K562 (cell line): ENCODE results near the gene SMCHD1. TPM values are rescaled to one million over a fixed set of nuclear protein-coding genes. Genes with fewer than 3 reads are reported as not detected.

Experiments used
- CBX1 ChIP-seq: sonication (generic); IDR thresholded peaks from 2 replicates; pipeline ENCODE4 v1.6.1; 2016; ENCODE audit warnings: antibody characterized with exemption, low read depth, mild to moderate bottlenecking
- CBX8 ChIP-seq: fragments of 200-600 bp; sonication (generic); IDR thresholded peaks from 2 replicates; pipeline ENCODE4 v1.6.1; 2012; ENCODE audit warnings: borderline replicate concordance, mixed run types, low read depth, mild to moderate bottlenecking, moderate library complexity, mixed read lengths, low read length, control low read depth, inconsistent platforms; ENCODE audit not compliant: poor library complexity, severe bottlenecking; ENCODE audit errors: extremely low read depth
- PRPF4 ChIP-seq: fragments of 200-400 bp; formaldehyde crosslinking; IDR thresholded peaks from one replicate; pipeline ENCODE4 v1.6.1; 2017; ENCODE audit warnings: low read length, low read depth, mild to moderate bottlenecking; ENCODE audit not compliant: insufficient read depth, poor library complexity, severe bottlenecking
- SOX6 ChIP-seq: fragments of 450-650 bp; IDR thresholded peaks from 2 replicates; pipeline ENCODE4 v1.6.1; 2014; ENCODE audit warnings: mild to moderate bottlenecking
- U2AF2 ChIP-seq: fragments of 200-400 bp; formaldehyde crosslinking; optimal IDR thresholded peaks from 2 replicates; pipeline ENCODE3; 2017; ENCODE audit warnings: low read depth, mild to moderate bottlenecking, low read length
- ZNF384 ChIP-seq: IDR thresholded peaks from 2 replicates; pipeline ENCODE4 v1.6.1; 2012; ENCODE audit warnings: low read depth, low read length, improper control_type of control experiment
- polyA plus RNA-seq, 8 experiments: library from polyadenylated mRNA; depleted of rRNA in 4 of 8; stranded (reverse) in 5 of 8; unstranded in 3 of 8; fragments of >200 nt; fragmentation: Nextera tagmentation in 2 of 8; fragmentation: Illumina TruSeq in 1 of 8; extraction: Ambion mirVana in 2 of 8; extraction: Trizol in 1 of 8; gene quantifications; 2 replicates each; pipeline versions ENCODE4 v1.2.1 to v1.2.3, GENCODE V29; 2011 to 2014; ENCODE audit warnings: inconsistent platforms in 1 of 8, missing spikeins in 1 of 8
- total RNA-seq, 7 experiments: library from RNA; depleted of rRNA in 6 of 7; stranded (reverse); fragments of >200 nt in 6 of 7; fragmentation: Illumina TruSeq in 2 of 7; extraction: Trizol in 2 of 7; gene quantifications; 2 replicates each; pipeline versions ENCODE4 v1.2.1 to v1.2.3, GENCODE V29; 2011 to 2021; ENCODE audit warnings: low replicate concordance in 1 of 7
- TF ChIP-seq, protein P1 (sequence below), 2 experiments: fragments of 250-450 bp in 1 of 2; fragments of 450-650 bp in 1 of 2; sonication (Bioruptor Pico) in 1 of 2; IDR thresholded peaks; 2 replicates each; pipeline versions ENCODE4 v1.6.1 to v1.8.0; 2016 to 2021; ENCODE audit warnings: mild to moderate bottlenecking in 2 of 2, moderate library complexity in 2 of 2, missing compliant biosample characterization in 1 of 2, missing genetic modification characterization in 1 of 2
- TF ChIP-seq, protein P2 (sequence below): fragments of 450-650 bp; IDR thresholded peaks from 2 replicates; pipeline ENCODE4 v1.6.1; 2018; ENCODE audit warnings: mild to moderate bottlenecking, low read depth; ENCODE audit not compliant: partially characterized antibody
- TF ChIP-seq, protein P3 (sequence below): fragments of 250-450 bp; sonication (Bioruptor Pico); IDR thresholded peaks from 2 replicates; pipeline ENCODE4 v1.5.0; 2021; ENCODE audit warnings: mild to moderate bottlenecking, moderate library complexity
- TF ChIP-seq, protein P4 (sequence below): fragments of 250-450 bp; sonication (Bioruptor Pico); IDR thresholded peaks from 2 replicates; pipeline ENCODE4 v1.5.0; 2020; ENCODE audit warnings: mild to moderate bottlenecking, borderline replicate concordance
- TF ChIP-seq, protein P5 (sequence below): fragments of 450-650 bp; IDR thresholded peaks from 2 replicates; pipeline ENCODE4 v1.6.1; 2016

SMCHD1 gene
- total and polyA plus RNA-seq, 9 of the 15 experiments (the other 6 are each of a cell fraction or from before 2014, with no cell fraction given), result 6.3 to 144 (median 72.7) TPM

DNA sequence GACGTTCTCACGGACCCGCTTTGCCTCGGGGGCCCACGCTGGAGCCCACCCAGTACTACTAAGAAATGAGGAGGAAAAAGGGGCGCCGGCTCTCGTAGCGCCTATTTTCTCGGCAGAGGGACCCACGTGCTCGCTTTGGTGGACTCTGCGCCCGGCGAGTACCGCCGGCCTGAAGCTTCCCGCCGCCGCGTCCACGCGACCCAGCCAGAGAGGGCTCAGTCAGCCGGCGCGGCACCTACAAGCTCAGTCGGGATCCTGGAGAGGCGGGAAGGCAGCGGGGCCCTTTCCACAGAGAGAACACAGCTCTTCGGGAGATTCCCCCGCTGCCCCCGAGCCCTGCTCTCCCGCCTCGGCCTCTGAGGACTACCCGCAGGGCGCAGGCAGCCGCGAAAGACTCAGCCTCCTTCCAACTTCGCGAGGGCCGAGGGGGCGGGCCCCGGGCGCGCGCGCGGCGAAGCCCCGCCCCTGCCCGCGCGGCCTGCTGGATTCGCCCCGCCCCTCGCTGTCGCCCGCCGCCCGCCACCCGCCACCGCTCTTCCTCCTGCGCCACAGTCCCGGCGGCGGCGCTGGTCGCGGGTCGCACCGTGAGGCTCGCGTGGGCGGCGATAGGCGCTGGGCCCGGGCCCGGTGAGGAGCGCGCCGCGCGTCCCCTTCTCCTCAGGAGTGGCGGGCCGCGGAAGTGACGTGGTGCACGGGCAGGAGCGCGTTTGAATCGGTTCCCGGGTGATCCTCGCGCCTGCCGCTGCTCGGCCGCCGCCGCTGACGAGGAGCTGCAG, at the start of gene SMCHD1 (continued):
- TF ChIP-seq, protein P1, sequence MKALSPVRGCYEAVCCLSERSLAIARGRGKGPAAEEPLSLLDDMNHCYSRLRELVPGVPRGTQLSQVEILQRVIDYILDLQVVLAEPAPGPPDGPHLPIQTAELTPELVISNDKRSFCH (CRISPR knock-in tag; IDR thresholded peaks at IDR 0.05), result no peak
- TF ChIP-seq, protein P1 (tag; IDR thresholded peaks at IDR 0.05), result peak; percentile 83
- TF ChIP-seq CBX1 (peak; percentile 77; the same call in 1 of the 2 replicates), SOX6 (no peak; the same call in 1 of the 2 replicates), PRPF4 (peak; percentile 76), CBX8 (no peak), U2AF2 (no peak), ZNF384 (peak; percentile 26; the same call in 1 of the 2 replicates)
- TF ChIP-seq, protein P2, sequence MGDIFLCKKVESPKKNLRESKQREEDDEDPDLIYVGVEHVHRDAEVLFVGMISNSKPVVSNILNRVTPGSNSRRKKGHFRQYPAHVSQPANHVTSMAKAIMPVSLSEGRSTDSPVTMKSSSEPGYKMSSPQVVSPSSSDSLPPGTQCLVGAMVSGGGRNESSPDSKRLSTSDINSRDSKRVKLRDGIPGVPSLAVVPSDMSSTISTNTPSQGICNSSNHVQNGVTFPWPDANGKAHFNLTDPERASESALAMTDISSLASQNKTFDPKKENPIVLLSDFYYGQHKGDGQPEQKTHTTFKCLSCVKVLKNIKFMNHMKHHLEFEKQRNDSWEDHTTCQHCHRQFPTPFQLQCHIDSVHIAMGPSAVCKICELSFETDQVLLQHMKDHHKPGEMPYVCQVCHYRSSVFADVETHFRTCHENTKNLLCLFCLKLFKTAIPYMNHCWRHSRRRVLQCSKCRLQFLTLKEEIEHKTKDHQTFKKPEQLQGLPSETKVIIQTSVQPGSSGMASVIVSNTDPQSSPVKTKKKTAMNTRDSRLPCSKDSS, result no peak
- TF ChIP-seq, protein P3, sequence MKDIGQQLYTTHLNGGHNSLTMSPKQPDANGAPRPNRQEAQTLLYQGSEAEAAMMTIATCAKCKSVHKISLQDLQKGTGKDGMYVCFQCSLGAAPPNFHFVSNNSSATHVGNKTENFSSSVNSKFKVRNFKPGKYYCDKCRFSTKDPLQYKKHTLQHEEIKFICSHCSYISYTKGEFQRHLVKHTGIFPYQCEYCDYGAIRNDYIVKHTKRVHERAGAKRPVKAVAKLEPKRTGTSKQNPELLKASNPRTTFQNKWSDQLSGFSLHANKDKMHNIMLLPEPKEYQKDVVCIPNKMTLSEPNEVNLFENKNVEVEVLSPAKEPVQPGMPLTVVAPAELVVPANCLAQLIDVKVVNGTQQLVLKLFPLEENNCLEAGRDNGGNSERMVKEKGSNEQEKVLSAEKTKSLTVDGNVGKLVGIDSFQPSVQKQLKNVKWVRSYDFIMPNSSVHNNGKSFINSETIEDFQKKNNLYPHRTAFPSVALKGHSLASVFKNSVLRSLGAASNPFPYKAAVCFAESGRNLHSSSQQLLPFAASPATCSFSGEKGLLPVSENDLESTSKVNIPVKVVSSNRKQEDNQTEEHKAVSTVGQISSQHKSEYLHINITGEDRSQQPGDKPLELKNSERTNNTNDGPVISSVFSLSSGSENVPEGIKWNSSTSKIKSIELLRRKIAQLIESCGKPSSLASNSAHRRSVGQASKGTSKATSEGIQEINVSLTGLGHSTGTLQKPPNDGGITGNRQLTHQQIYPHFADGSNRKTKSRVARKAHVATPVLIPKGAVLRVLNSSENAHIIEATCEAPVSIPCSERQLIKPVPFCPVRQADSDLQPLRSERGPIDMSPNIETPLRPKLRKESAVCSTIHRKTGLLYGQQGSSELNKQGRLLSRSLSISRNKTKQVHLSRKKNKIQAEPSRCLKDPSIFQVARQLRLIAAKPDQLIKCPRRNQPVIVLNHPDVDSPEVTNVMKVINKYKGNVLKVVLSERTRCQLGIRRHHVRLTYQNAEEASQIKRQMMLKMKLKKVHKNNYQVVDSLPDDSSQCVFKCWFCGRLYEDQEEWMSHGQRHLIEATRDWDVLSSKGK, result no peak
- TF ChIP-seq, protein P4, sequence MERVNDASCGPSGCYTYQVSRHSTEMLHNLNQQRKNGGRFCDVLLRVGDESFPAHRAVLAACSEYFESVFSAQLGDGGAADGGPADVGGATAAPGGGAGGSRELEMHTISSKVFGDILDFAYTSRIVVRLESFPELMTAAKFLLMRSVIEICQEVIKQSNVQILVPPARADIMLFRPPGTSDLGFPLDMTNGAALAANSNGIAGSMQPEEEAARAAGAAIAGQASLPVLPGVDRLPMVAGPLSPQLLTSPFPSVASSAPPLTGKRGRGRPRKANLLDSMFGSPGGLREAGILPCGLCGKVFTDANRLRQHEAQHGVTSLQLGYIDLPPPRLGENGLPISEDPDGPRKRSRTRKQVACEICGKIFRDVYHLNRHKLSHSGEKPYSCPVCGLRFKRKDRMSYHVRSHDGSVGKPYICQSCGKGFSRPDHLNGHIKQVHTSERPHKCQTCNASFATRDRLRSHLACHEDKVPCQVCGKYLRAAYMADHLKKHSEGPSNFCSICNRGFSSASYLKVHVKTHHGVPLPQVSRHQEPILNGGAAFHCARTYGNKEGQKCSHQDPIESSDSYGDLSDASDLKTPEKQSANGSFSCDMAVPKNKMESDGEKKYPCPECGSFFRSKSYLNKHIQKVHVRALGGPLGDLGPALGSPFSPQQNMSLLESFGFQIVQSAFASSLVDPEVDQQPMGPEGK (CRISPR knock-in tag), result no peak
- TF ChIP-seq, protein P5, sequence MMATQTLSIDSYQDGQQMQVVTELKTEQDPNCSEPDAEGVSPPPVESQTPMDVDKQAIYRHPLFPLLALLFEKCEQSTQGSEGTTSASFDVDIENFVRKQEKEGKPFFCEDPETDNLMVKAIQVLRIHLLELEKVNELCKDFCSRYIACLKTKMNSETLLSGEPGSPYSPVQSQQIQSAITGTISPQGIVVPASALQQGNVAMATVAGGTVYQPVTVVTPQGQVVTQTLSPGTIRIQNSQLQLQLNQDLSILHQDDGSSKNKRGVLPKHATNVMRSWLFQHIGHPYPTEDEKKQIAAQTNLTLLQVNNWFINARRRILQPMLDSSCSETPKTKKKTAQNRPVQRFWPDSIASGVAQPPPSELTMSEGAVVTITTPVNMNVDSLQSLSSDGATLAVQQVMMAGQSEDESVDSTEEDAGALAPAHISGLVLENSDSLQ, result no peak
